GM23338 (cell line): ENCODE results near the gene IWS1. TPM values are rescaled to one million over a fixed set of nuclear protein-coding genes. Genes with fewer than 3 reads are reported as not detected.

Source experiments
- ATAC-seq: fragments of 200-7000 bp; cut with Tn5 transposase; 3 replicates; pipeline ENCODE4 v1.9.1; 2020
- DNase-seq: peaks from one replicate; pipeline ENCODE4 v3.0.0-alpha.2; 2015; ENCODE audit warnings: low spot score
- H2AFZ ChIP-seq: fragments of 200-600 bp; sonication (generic); 2 replicates; pipeline ENCODE4 v1.8.0; 2016; ENCODE audit warnings: antibody characterized with exemption, mild to moderate bottlenecking, moderate library complexity
- H3F3A ChIP-seq: fragments of 200-600 bp; sonication (generic); replicated peaks from 2 replicates; pipeline ENCODE4 v1.8.0; 2017; ENCODE audit warnings: antibody characterized with exemption, mixed run types, low read depth
- H3K27ac ChIP-seq: fragments of 200-600 bp; sonication (generic); 2 replicates; pipeline ENCODE4 v1.6.1; 2016; ENCODE audit warnings: low read depth
- H3K27me3 ChIP-seq: fragments of 200-600 bp; sonication (generic); 2 replicates; pipeline ENCODE4 v1.8.0; 2016; ENCODE audit warnings: mild to moderate bottlenecking, mixed run types, moderate library complexity; ENCODE audit not compliant: insufficient read depth
- H3K36me3 ChIP-seq: fragments of 200-600 bp; sonication (generic); 2 replicates; pipeline ENCODE4 v1.8.0; 2016; ENCODE audit warnings: mild to moderate bottlenecking; ENCODE audit not compliant: insufficient read depth
- H3K4me1 ChIP-seq: fragments of 200-600 bp; sonication (generic); 2 replicates; pipeline ENCODE4 v1.8.0; 2016; ENCODE audit warnings: mild to moderate bottlenecking, moderate library complexity; ENCODE audit not compliant: insufficient read depth
- H3K4me2 ChIP-seq: fragments of 200-600 bp; sonication (generic); 2 replicates; pipeline ENCODE4 v1.7.1; 2017; ENCODE audit warnings: mixed run types
- H3K4me3 ChIP-seq: fragments of 200-600 bp; sonication (generic); 2 replicates; pipeline ENCODE4 v1.6.1; 2016; ENCODE audit warnings: mixed run types
- H3K79me2 ChIP-seq: fragments of 200-600 bp; sonication (generic); replicated peaks from 2 replicates; pipeline ENCODE4 v1.8.0; 2017; ENCODE audit warnings: mild to moderate bottlenecking; ENCODE audit not compliant: insufficient read depth
- H3K9me2 ChIP-seq: fragments of 200-600 bp; sonication (generic); 2 replicates; pipeline ENCODE4 v1.8.0; 2017; ENCODE audit not compliant: insufficient read depth
- H4K20me1 ChIP-seq: fragments of 200-600 bp; sonication (generic); replicated peaks from 2 replicates; pipeline ENCODE4 v1.8.0; 2017; ENCODE audit warnings: mild to moderate bottlenecking; ENCODE audit not compliant: insufficient read depth
- H3K27ac Mint-ChIP-seq: 2 replicates; pipeline ENCODE4 v1.8.0; 2020; ENCODE audit warnings: inconsistent platforms, mild to moderate bottlenecking, moderate library complexity, mixed read lengths
- H3K27me3 Mint-ChIP-seq: 3 replicates; pipeline ENCODE4 v1.8.0; 2022; ENCODE audit warnings: low read depth, mild to moderate bottlenecking, moderate library complexity, mixed read lengths, inconsistent platforms; ENCODE audit not compliant: insufficient read depth, poor library complexity
- H3K36me3 Mint-ChIP-seq: 3 replicates; pipeline ENCODE4 v1.8.0; 2021; ENCODE audit warnings: low read depth, mild to moderate bottlenecking, inconsistent platforms, moderate library complexity, mixed read lengths
- H3K4me1 Mint-ChIP-seq: 3 replicates; pipeline ENCODE4 v1.8.0; 2020; ENCODE audit warnings: mild to moderate bottlenecking, inconsistent platforms, mixed read lengths
- H3K4me3 Mint-ChIP-seq: 3 replicates; pipeline ENCODE4 v1.8.0; 2021; ENCODE audit warnings: moderate library complexity, mild to moderate bottlenecking, inconsistent platforms, mixed read lengths
- H3K9me3 Mint-ChIP-seq: 3 replicates; pipeline ENCODE4 v1.8.0; 2020; ENCODE audit warnings: moderate library complexity, mild to moderate bottlenecking, inconsistent platforms, mixed read lengths
- CREB1 ChIP-seq: fragments of 250-450 bp; sonication (Bioruptor Pico); IDR thresholded peaks from 2 replicates; pipeline ENCODE4 v1.5.0; 2020; ENCODE audit warnings: low read depth, mild to moderate bottlenecking, moderate library complexity
- EZH2 ChIP-seq: fragments of 200-600 bp; sonication (generic); IDR thresholded peaks from one replicate; pipeline ENCODE4 v1.8.0; 2017; ENCODE audit warnings: antibody characterized with exemption, mild to moderate bottlenecking, low read depth; ENCODE audit not compliant: unreplicated experiment
- EZH2phosphoT487 ChIP-seq: fragments of 200-600 bp; sonication (generic); IDR thresholded peaks from one replicate; pipeline ENCODE4 v1.8.1; 2018; ENCODE audit warnings: antibody characterized with exemption; ENCODE audit not compliant: unreplicated experiment
- JUNB ChIP-seq: IDR thresholded peaks from one replicate; pipeline ENCODE4 v1.6.1; 2016; ENCODE audit warnings: antibody characterized with exemption; ENCODE audit not compliant: unreplicated experiment
- NANOG ChIP-seq: IDR thresholded peaks from 2 replicates; pipeline ENCODE4 v1.6.1; 2016; ENCODE audit warnings: antibody characterized with exemption, borderline replicate concordance
- POLR2AphosphoS5 ChIP-seq: IDR thresholded peaks from 2 replicates; pipeline ENCODE4 v1.6.1; 2016; ENCODE audit warnings: antibody characterized with exemption, low read depth
- STAT1 ChIP-seq: IDR thresholded peaks from one replicate; pipeline ENCODE4 v1.6.1; 2016; ENCODE audit warnings: antibody characterized with exemption; ENCODE audit not compliant: unreplicated experiment
- ZNF114 ChIP-seq: fragments of 250-450 bp; sonication (Bioruptor Pico); IDR thresholded peaks from 2 replicates; pipeline ENCODE4 v1.5.0; 2020; ENCODE audit warnings: mild to moderate bottlenecking, moderate library complexity
- ZNF331 ChIP-seq: fragments of 250-450 bp; sonication (Bioruptor Pico); IDR thresholded peaks from 2 replicates; pipeline ENCODE4 v1.5.0; 2020; ENCODE audit warnings: low read depth, mild to moderate bottlenecking, moderate library complexity
- polyA plus RNA-seq: library from polyadenylated mRNA; unstranded; fragments of >200 nt; fragmentation: Nextera tagmentation; extraction: Ambion mirVana; gene quantifications from 2 replicates; pipeline ENCODE4 v1.2.1, GENCODE V29; 2016
- total RNA-seq: library from RNA; depleted of rRNA; stranded (reverse); fragments of >200 nt; shearing (Covaris generic); gene quantifications from 2 replicates; pipeline ENCODE4 v1.2.3, GENCODE V29; 2014
- TF ChIP-seq, protein P1 (sequence below): IDR thresholded peaks from 2 replicates; pipeline ENCODE4 v1.6.1; 2016; ENCODE audit warnings: antibody characterized with exemption
- TF ChIP-seq, protein P2 (sequence below): IDR thresholded peaks from one replicate; pipeline ENCODE4 v1.6.1; 2018; ENCODE audit warnings: antibody characterized with exemption; ENCODE audit not compliant: unreplicated experiment
- TF ChIP-seq, protein P3 (sequence below), 2 experiments: fragments of 200-600 bp in 1 of 2; sonication (generic) in 1 of 2; conservative IDR thresholded peaks; 2 replicates each; pipeline versions ENCODE4 v1.5.1 to v1.6.1; 2016 to 2017; ENCODE audit warnings: antibody characterized with exemption in 2 of 2, low read depth in 2 of 2, mild to moderate bottlenecking in 2 of 2, moderate library complexity in 1 of 2
- TF ChIP-seq, protein P4 (sequence below): fragments of 250-450 bp; sonication (Bioruptor Pico); IDR thresholded peaks from 2 replicates; pipeline ENCODE4 v1.5.0; 2020; ENCODE audit warnings: mild to moderate bottlenecking, moderate library complexity

IWS1 gene
- total and polyA plus RNA-seq, 2 experiments from 2014 or later: 82.8 to 97.2 TPM

DNA sequence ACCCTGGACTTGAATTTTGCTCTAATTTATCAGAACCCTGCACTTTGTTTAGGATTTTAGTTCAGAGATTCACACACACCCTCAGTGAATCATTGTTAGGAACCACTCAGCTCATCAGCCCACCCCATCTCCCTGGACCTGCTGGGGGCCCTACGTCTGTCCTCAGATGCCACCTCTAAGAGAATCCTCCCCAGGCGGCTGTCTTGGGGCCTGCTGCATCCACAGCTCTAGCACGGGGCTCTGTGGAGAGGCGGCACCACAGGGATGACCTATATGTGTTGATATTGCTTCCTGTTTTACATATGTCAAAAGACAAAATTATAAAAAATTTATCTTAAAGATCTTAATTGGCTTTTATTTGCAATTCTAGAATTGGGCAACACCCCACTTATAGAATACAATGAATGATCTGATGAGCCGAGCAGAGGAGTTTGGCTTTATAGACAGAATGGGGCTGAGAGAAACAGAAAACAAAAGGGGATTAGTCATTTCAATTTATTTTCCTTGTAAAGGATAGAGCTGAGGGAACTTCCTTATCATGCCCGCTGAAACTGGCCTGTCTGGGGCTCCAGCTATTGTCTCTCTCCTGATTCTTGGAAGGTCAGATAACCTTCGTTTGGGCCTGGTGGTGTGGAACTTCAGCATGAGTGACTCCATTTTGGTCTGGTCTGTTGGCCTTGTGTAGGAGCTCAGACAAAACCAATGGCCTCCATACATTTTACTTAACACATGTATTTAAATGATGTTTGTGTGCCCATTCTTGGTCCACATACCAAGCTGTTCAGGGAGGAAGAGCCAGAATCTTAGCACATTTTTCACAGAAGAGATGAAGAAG is 10.6 kb upstream of the IWS1 start:
- no peaks in the 10 kb centered on the region for H3K4me1 Mint-ChIP-seq
- no peak for DNase-seq

More for the DNA sequence above, 10.6 kb upstream of the IWS1 start:
- H3K36me3 Mint-ChIP-seq: no peaks in the 10 kb centered on the region
- Histone ChIP-seq H3F3A (no peaks in the 10 kb centered on the region), H3K27me3 (no peaks in the 10 kb centered on the region), H3K27ac (no peak overlapping the region), H3K9me2 (peaks cover 2% of the 10 kb centered on the region; the same call in 1 of the 2 replicates), H2AFZ (no peak overlapping the region), H3K4me2 (no peak overlapping the region), H4K20me1 (no peaks in the 10 kb centered on the region), H3K36me3 (no peaks in the 10 kb centered on the region), H3K4me1 (no peaks in the 10 kb centered on the region), H3K4me3 (no peak overlapping the region), H3K79me2 (no peaks in the 10 kb centered on the region)
- ATAC-seq: no peak
- H3K9me3 Mint-ChIP-seq: no peaks in the 10 kb centered on the region
- no peak overlapping the region for H3K4me3 Mint-ChIP-seq
- no peak overlapping the region for H3K27ac Mint-ChIP-seq
- H3K27me3 Mint-ChIP-seq: peaks cover 9% of the 10 kb centered on the region
- TF ChIP-seq CREB1 (CRISPR knock-in tag) (no peak), NANOG (no peak), EZH2 (no peak), EZH2phosphoT487 (no peak), JUNB (no peak), STAT1 (no peak), ZNF114 (CRISPR knock-in tag) (no peak), POLR2AphosphoS5 (no peak), ZNF331 (no peak)
- TF ChIP-seq, protein P1, sequence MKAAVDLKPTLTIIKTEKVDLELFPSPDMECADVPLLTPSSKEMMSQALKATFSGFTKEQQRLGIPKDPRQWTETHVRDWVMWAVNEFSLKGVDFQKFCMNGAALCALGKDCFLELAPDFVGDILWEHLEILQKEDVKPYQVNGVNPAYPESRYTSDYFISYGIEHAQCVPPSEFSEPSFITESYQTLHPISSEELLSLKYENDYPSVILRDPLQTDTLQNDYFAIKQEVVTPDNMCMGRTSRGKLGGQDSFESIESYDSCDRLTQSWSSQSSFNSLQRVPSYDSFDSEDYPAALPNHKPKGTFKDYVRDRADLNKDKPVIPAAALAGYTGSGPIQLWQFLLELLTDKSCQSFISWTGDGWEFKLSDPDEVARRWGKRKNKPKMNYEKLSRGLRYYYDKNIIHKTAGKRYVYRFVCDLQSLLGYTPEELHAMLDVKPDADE: no peak
- TF ChIP-seq, protein P2, sequence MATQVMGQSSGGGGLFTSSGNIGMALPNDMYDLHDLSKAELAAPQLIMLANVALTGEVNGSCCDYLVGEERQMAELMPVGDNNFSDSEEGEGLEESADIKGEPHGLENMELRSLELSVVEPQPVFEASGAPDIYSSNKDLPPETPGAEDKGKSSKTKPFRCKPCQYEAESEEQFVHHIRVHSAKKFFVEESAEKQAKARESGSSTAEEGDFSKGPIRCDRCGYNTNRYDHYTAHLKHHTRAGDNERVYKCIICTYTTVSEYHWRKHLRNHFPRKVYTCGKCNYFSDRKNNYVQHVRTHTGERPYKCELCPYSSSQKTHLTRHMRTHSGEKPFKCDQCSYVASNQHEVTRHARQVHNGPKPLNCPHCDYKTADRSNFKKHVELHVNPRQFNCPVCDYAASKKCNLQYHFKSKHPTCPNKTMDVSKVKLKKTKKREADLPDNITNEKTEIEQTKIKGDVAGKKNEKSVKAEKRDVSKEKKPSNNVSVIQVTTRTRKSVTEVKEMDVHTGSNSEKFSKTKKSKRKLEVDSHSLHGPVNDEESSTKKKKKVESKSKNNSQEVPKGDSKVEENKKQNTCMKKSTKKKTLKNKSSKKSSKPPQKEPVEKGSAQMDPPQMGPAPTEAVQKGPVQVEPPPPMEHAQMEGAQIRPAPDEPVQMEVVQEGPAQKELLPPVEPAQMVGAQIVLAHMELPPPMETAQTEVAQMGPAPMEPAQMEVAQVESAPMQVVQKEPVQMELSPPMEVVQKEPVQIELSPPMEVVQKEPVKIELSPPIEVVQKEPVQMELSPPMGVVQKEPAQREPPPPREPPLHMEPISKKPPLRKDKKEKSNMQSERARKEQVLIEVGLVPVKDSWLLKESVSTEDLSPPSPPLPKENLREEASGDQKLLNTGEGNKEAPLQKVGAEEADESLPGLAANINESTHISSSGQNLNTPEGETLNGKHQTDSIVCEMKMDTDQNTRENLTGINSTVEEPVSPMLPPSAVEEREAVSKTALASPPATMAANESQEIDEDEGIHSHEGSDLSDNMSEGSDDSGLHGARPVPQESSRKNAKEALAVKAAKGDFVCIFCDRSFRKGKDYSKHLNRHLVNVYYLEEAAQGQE: no peak
- TF ChIP-seq, protein P3, sequence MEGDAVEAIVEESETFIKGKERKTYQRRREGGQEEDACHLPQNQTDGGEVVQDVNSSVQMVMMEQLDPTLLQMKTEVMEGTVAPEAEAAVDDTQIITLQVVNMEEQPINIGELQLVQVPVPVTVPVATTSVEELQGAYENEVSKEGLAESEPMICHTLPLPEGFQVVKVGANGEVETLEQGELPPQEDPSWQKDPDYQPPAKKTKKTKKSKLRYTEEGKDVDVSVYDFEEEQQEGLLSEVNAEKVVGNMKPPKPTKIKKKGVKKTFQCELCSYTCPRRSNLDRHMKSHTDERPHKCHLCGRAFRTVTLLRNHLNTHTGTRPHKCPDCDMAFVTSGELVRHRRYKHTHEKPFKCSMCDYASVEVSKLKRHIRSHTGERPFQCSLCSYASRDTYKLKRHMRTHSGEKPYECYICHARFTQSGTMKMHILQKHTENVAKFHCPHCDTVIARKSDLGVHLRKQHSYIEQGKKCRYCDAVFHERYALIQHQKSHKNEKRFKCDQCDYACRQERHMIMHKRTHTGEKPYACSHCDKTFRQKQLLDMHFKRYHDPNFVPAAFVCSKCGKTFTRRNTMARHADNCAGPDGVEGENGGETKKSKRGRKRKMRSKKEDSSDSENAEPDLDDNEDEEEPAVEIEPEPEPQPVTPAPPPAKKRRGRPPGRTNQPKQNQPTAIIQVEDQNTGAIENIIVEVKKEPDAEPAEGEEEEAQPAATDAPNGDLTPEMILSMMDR (conservative IDR thresholded peaks at IDR 0.05; ENCODE audit: low read depth in 2 of 2): no peak
- TF ChIP-seq, protein P4, sequence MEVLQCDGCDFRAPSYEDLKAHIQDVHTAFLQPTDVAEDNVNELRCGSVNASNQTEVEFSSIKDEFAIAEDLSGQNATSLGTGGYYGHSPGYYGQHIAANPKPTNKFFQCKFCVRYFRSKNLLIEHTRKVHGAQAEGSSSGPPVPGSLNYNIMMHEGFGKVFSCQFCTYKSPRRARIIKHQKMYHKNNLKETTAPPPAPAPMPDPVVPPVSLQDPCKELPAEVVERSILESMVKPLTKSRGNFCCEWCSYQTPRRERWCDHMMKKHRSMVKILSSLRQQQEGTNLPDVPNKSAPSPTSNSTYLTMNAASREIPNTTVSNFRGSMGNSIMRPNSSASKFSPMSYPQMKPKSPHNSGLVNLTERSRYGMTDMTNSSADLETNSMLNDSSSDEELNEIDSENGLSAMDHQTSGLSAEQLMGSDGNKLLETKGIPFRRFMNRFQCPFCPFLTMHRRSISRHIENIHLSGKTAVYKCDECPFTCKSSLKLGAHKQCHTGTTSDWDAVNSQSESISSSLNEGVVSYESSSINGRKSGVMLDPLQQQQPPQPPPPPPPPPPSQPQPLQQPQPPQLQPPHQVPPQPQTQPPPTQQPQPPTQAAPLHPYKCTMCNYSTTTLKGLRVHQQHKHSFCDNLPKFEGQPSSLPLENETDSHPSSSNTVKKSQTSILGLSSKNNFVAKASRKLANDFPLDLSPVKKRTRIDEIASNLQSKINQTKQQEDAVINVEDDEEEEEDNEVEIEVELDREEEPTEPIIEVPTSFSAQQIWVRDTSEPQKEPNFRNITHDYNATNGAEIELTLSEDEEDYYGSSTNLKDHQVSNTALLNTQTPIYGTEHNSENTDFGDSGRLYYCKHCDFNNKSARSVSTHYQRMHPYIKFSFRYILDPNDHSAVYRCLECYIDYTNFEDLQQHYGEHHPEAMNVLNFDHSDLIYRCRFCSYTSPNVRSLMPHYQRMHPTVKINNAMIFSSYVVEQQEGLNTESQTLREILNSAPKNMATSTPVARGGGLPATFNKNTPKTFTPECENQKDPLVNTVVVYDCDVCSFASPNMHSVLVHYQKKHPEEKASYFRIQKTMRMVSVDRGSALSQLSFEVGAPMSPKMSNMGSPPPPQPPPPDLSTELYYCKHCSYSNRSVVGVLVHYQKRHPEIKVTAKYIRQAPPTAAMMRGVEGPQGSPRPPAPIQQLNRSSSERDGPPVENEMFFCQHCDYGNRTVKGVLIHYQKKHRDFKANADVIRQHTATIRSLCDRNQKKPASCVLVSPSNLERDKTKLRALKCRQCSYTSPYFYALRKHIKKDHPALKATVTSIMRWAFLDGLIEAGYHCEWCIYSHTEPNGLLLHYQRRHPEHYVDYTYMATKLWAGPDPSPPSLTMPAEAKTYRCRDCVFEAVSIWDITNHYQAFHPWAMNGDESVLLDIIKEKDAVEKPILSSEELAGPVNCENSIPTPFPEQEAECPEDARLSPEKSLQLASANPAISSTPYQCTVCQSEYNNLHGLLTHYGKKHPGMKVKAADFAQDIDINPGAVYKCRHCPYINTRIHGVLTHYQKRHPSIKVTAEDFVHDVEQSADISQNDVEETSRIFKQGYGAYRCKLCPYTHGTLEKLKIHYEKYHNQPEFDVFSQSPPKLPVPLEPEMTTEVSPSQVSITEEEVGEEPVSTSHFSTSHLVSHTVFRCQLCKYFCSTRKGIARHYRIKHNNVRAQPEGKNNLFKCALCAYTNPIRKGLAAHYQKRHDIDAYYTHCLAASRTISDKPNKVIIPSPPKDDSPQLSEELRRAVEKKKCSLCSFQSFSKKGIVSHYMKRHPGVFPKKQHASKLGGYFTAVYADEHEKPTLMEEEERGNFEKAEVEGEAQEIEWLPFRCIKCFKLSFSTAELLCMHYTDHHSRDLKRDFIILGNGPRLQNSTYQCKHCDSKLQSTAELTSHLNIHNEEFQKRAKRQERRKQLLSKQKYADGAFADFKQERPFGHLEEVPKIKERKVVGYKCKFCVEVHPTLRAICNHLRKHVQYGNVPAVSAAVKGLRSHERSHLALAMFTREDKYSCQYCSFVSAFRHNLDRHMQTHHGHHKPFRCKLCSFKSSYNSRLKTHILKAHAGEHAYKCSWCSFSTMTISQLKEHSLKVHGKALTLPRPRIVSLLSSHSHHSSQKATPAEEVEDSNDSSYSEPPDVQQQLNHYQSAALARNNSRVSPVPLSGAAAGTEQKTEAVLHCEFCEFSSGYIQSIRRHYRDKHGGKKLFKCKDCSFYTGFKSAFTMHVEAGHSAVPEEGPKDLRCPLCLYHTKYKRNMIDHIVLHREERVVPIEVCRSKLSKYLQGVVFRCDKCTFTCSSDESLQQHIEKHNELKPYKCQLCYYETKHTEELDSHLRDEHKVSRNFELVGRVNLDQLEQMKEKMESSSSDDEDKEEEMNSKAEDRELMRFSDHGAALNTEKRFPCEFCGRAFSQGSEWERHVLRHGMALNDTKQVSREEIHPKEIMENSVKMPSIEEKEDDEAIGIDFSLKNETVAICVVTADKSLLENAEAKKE (CRISPR knock-in tag): no peak
